HG03064 (cell line): Measurements from ENCODE around the gene ANXA2R.

Experiments
- ATAC-seq: cut with Tn5 transposase; IDR thresholded peaks from one replicate; pipeline ENCODE4 v1.9.1; 2021; ENCODE audit warnings: low read depth; ENCODE audit not compliant: unreplicated experiment

ANXA2R gene

GRCh38 chr5:43006424-43007202, 33.5 kb downstream of the ANXA2R start:
- no peak for ATAC-seq

GRCh38 chr5:43005031-43005430, 35.1 kb downstream of the ANXA2R start:
- ATAC-seq, result no peak

GRCh38 chr5:43001748-43002147, 38.4 kb downstream of the ANXA2R start:
- ATAC-seq, result no peak

DNA sequence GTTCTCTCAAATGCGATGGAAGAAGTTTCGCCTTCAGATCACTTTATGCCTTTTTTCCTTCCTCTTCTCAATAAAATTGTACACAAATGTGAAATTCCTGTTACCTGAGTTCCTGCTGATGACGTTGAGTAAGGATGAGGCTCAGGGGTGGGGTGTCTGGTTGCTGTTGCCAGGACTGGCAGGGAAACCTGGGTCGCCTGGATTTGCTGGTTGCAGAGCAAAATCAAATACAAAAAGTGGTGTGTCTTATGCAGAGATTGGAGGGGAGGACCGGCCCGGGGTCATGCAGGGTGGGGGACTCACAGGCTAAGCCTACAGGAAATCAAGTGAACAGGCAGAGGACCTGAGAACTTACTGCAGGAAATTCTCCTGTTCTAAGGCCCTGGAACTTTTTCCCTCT, 39.2 kb downstream of the ANXA2R start:
- ATAC-seq, result no peak

DNA sequence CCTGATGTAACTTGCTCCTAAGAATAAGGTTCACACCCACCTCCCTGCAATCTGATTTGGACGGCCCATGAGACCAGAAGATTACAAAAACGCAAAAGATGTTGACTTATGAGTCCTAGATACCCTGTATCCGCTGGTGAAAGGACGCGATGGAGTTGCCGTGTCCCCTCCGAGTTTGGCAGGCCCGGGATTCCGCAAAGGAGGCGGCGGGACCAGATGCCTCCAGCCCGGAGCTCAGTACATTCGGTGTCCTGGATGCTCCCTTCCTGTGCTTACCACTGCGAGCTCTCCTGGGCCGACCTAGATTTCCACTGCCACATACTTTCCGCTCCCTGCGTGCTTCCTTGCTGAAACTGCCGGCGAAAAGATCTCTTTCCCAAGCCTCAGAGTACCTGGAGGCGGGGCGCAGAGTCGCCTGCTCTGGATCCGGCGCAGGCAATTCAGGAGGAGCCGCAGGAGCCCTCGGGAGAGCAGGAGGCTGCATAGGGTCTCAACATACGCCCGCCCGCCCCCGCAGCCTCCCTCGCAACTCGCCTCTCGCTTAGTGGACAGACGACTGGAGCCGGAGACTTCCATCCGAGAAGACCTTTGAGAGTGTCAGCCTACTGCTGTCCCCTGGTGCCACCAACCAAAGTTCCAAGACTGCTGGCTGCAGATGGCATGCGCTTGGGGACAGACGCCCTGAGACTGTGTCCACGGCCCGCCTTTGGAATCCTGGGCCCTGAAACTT, 39.8 kb downstream of the ANXA2R start:
- ATAC-seq, result no peak

DNA sequence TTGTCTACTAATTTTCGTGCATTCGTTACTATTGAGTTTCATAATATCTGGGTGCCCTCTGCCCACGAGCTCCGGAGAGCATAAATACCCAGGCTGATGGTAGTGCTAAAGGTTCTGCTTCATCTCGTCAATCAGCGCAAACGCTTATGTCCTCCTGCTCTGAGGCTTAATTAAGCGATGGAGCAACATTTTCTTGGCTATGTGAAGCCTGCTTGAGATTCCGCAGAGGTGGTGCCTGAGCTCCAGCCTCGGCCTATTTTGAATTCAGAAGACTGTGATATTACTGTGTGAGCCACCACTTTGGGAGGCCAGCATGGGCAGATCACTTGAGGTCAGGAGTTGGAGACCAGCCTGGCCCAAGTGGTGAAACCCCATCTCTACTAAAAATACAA, 44.8 kb downstream of the ANXA2R start:
- ATAC-seq, result no peak

- ATAC-seq, result peak; percentile 59
These were observed 45.4 kb downstream of the ANXA2R start for GRCh38 chr5:42994555-42995359.

GRCh38 chr5:42994246-42994554, 45.9 kb downstream of the ANXA2R start:
- no peak for ATAC-seq

- no peak for ATAC-seq
These were observed 46.4 kb downstream of the ANXA2R start for GRCh38 chr5:42993516-42994245.

- ATAC-seq, result peak; percentile 46
These were observed 47.8 kb downstream of the ANXA2R start for GRCh38 chr5:42992088-42992879.

DNA sequence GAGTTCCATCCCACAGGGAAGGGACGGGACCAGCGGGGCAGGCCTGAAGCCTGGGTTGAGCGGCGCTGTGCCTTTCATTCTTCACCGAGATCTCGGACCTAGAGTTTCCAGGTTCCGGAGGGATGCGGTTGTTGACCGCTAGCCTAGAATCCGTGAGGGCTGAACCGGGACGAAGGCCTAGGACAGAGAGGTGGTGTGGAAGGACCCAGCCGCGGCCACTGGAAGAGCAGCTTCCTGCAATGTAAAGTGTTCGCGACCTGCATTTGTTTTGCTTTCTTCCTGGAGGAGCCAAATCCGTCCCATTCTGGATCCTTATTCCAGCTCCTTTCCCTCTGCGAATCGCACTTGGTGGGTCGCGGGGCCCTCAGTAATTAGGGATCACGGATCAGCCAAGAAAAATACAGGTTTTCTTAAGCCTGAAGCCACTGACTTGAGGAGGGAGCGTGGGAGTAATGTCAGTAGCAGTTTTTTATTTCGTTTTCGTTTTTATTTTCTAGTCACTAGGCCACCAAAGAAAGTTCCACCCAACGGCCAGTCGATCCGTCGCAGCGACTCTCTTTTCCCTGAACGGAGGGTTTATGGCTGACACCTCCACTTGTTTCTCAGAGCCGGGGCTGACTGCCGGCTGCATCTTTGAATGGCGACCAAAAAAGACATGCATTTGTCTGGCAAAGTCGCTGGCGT, 48.6 kb downstream of the ANXA2R start:
- peak; percentile 16 for ATAC-seq

DNA sequence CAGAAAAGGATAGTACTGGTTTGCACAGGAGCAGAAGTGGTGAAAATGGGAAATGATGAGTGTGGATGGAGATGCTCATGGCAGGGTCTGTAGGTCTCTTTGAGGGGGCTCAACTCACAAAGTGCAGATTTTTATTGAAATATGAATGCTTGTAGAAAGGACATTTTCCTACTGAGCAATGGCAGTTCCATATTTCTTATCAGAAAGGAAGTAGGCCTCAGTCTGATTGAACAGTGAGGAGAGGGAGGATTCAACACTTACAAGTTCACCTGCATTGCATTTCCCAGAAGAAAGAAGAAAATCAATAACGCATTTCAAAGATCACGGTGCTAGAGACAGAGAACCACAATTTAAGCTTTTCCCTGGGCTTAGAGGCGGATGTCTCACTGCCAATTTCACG, 49.2 kb downstream of the ANXA2R start:
- no peak for ATAC-seq
